DMS79 (cell line): ENCODE data around the gene TTC21A.

Experiments
- DNase-seq: peaks from one replicate; lab custom pipeline; 2025; lab: John Stamatoyannopoulos, UW

The TTC21A gene

DNA sequence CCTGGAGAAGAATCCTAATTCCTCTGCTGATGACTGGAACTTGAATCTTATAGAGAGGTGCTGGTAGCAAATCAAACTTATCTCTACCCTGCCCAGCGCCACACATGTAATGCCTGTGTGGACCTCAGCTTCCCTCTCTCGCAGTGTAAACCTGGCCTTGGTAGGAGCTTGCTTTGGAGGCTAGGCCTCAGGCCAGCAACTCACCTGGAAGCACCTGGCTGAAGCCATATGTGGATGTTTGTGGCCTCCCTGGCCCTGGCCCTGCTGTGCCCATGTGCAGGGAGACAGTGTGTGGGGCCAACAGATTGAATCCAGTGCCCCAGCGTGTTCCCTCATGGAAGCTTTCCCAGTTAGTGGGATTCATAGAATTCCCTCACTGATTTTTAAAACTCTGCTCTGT lies 8.4 kb downstream of the TTC21A start:
- DNase-seq, result no peak

DNA sequence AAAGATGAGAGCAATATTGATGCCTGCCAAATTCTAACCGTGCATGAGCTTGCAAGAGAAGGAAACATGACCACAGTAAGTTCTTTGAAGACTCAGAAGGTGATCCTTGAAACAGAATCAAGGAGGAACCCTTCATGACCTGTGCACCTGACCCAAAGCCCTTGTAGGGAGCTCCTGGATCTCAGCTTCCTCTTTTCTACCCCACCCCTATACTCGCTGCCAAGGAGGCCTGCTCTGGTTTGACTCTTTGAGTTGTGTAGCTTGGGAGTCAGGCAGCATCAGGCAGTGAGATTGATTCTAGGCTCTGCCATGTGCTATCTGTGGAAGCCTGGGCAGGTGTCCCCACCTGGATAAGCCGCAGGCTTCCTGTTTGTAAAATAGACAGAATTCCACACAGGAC lies 10.6 kb downstream of the TTC21A start:
- DNase-seq, result no peak

DNA sequence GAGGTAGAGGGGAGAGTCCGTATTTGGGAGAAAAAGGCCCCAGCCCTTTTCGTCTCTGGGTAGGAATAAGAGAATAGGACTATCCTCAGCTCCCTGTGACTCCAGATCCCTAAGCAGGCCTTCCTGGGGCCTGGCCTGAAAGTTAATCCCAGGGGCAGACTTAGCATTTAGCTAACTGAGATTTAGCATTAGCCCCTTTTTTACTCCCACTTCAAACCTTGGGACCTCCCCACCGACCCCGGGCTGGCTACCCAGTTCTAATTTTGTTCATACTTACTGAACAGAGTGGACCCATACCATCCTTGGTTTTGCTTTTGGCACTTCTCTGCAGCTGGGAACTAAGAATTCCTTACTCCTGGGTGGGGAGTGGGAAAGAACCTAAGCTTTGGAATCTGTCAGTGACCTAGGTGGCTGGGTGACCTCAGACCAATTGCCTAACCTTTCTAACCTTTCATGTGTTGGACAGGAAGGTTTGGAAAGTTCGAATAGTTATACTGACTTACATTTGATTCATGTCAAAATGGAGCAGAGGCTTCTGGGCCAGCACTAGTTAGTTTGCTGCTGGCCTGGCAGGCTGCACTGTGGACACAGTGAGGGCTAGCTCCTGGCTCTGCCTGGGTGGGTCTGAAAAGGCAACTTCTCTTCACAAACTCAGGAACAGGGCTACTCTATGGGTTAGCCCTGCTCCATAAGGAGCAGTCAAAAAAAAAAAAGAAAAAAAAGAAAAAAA lies 11.6 kb downstream of the TTC21A start:
- DNase-seq, result no peak

GRCh38 chr3:39121621-39122020 lies 14.1 kb downstream of the TTC21A start:
- DNase-seq, result no peak

GRCh38 chr3:39122813-39123212 lies 15.3 kb downstream of the TTC21A start:
- no peak for DNase-seq

GRCh38 chr3:39124876-39125840 lies 17.7 kb downstream of the TTC21A start:
- no peak for DNase-seq

- no peak for DNase-seq
Observed at GRCh38 chr3:39125841-39126500, 18.5 kb downstream of the TTC21A start.

- no peak for DNase-seq
Observed at GRCh38 chr3:39126532-39127071, 19.1 kb downstream of the TTC21A start.

DNA sequence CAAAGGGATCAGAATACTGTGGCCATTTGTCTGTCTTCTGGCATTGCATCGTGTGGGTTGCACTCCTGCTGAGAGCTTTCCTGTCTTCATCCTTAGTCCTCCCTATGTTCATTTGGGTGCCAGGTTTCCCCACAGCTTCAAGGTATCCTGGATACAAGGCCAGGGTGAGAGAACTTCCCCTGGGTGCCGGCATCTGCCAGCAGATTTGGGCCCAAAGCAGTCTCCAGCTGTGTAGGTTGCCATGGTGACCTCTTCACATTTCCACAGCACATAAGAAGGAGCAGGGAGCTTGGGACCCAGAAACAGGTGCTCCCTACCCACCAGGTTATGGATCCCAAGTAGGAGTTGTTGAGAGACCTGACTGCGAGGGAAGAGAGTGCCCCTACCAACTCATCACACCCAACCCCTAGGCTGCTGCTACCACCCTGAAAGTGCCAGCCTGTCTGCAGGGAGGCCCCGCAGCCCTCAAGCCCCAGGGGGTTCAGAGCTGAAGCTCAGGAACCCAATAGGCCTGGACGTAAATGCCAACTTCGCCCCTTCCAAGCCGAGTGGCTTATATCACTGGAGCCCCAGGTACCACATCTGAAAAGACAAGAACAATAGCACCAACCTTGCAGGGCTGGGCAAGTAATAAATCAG lies 19.9 kb downstream of the TTC21A start:
- DNase-seq, result no peak

DNA sequence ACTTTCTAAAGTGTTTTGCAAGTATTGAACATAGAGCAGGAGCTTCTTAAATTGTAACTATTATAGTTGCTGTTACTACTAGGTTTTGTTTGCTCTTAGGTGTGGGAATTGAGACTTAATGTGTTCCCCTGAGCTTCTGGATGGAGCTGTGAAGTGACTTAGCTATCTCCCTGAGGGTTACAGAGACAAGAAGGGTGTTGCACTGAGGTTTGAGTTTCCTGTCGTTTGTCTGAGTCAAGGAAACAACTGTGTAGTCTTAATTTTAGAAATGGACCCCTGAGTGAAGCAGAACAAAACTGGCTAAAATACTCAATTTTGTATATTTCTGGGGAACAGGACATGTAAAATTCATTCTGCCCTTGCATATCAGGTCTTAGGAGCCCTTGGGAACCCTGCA lies 20.4 kb downstream of the TTC21A start:
- no peak for DNase-seq

DNA sequence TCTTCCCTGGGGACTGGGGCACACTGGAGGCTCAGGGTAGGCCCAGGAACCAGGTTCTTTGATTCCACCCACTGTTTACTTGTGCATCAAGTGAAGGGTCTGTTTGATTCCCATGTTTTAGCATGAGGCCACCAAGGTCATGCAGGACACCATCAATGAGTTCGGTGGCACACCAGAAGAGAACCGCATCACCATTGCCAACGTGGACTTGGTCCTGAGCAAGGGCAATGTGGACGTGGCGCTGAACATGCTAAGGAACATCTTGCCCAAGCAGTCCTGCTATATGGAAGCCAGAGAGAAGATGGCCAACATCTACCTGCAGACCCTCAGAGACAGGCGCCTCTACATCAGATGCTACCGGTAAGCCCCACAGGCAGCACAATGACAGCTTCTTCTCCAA lies 21.5 kb downstream of the TTC21A start:
- DNase-seq, result no peak

GRCh38 chr3:39130026-39130425 lies 22.5 kb downstream of the TTC21A start:
- no peak for DNase-seq

DNA sequence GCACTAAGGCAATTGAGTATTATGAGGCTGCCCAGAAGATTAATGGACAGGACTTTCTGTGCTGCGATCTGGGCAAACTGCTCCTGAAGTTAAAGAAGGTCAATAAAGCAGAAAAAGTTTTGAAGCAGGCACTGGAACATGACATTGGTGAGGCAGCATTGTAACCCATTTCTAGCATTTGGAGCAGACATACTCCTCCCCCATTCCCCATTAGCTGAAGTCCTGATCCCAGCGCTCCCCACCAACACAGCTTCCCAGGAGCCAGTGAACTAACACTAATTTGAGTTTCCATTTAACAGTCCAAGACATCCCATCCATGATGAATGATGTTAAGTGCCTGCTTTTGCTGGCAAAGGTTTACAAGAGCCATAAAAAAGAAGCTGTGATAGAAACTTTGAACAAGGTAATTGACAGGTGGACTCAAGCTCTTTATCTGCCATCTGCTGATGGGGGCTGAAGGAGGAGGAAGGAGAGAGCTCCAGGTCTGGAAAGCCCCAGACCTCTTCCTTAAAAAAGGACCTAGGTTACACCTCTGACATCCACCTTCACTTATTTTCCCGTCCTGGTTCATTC lies 23.3 kb downstream of the TTC21A start:
- DNase-seq, result no peak

- no peak for DNase-seq
Observed at GRCh38 chr3:39132096-39133092, 24.9 kb downstream of the TTC21A start.

DNA sequence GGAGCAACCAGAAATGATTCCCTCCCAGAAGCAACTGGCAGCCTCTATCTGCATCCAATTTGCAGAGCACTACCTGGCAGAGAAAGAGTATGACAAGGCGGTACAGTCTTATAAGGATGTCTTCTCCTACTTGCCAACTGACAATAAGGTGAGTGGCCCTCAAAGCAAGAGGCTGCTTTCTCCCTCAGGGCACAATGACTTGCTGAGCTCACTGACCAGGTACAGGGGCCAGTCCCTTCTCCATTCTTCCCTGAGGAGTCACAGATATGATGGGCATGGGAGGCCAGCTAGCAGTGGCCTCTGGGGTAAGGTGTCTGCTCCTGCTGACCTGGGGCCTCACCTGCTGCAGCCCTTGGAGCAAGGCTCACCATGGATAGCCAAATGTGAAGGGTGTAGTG lies 25.6 kb downstream of the TTC21A start:
- no peak for DNase-seq

- DNase-seq, result no peak
Observed at GRCh38 chr3:39133822-39134221, 26.3 kb downstream of the TTC21A start.

GRCh38 chr3:39134305-39134704 lies 26.8 kb downstream of the TTC21A start:
- no peak for DNase-seq

- no peak for DNase-seq
Observed at GRCh38 chr3:39135170-39135805, 27.8 kb downstream of the TTC21A start.

DNA sequence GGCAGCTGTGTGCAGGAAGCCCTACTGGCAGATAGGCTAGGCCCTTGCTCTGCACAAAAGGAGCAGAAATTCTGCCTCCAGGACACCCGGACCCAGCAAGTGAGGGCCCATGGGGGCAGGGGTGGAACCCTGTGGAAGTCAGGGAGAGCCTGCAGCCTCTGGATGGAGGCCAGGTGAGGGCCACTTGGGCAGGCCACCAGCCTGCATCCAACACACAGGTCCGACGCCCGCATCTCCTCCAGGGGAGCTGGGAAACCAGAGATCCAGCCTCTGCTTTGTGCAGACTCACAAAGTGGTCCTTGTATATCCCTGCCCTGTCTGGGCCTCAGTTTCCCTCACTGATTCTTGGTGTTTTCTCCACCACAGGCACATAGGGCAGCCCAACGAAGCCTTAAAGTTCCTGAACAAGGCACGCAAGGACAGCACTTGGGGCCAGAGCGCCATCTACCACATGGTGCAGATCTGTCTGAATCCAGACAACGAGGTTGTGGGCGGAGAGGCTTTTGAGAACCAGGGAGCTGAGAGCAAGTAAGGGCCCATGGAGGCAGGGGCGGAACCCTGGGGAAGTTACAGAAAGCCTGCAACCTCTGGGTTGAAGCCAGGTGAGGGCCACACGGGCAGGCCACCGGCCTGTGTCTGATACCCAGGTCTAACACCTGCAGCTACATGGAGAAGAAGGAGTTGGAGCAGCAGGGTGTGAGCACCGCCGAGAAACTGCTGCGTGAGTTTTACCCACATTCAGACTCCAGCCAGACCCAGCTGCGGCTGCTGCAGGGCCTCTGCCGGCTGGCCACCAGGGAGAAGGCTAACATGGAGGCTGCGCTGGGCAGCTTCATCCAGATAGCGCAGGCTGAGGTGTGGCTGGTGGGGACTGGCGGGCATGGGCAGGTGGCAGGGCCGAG lies 29.3 kb downstream of the TTC21A start:
- DNase-seq, result no peak
